Glutamatergic neuron (in vitro differentiated cells): ENCODE results near the gene PDE8B. TPM values are rescaled to one million over a fixed set of nuclear protein-coding genes. Genes with fewer than 3 reads are reported as not detected.

Source experiments
- DNase-seq: peaks from one replicate; pipeline ENCODE4 v3.0.0; 2022
- H3K27ac Mint-ChIP-seq: one replicate; pipeline ENCODE4 v1.8.0; 2020; ENCODE audit warnings: mild to moderate bottlenecking, mixed read lengths, inconsistent platforms; ENCODE audit not compliant: unreplicated experiment
- H3K27me3 Mint-ChIP-seq: one replicate; pipeline ENCODE4 v1.8.0; 2020; ENCODE audit warnings: mild to moderate bottlenecking, moderate library complexity, mixed read lengths, inconsistent platforms; ENCODE audit not compliant: unreplicated experiment
- H3K36me3 Mint-ChIP-seq: one replicate; pipeline ENCODE4 v1.8.0; 2020; ENCODE audit warnings: mild to moderate bottlenecking, mixed read lengths, inconsistent platforms; ENCODE audit not compliant: unreplicated experiment
- H3K4me1 Mint-ChIP-seq: one replicate; pipeline ENCODE4 v1.8.0; 2020; ENCODE audit warnings: mild to moderate bottlenecking, low read depth, mixed read lengths, inconsistent platforms; ENCODE audit not compliant: unreplicated experiment
- H3K4me3 Mint-ChIP-seq: one replicate; pipeline ENCODE4 v1.8.0; 2020; ENCODE audit warnings: mild to moderate bottlenecking, mixed read lengths, inconsistent platforms; ENCODE audit not compliant: unreplicated experiment
- H3K9me3 Mint-ChIP-seq: one replicate; pipeline ENCODE4 v1.8.0; 2020; ENCODE audit warnings: mild to moderate bottlenecking, moderate library complexity, mixed read lengths, inconsistent platforms; ENCODE audit not compliant: unreplicated experiment
- total RNA-seq: library from RNA; stranded (reverse); fragmentation: NEBNext Ultra II Directional; extraction: Animal tissue kit (Norgen Biotek cat#: 25700); gene quantifications from one replicate; pipeline ENCODE4 v1.2.1, GENCODE V29; 2021; ENCODE audit not compliant: unreplicated experiment
- TF ChIP-seq, protein P1 (sequence below): fragments of 200-600 bp; sonication (generic); IDR thresholded peaks from one replicate; pipeline ENCODE4 v1.5.0; 2021; ENCODE audit not compliant: partially characterized antibody, unreplicated experiment

PDE8B gene
- total RNA-seq, 1 donor from 2014 or later = 1.1 TPM

DNA sequence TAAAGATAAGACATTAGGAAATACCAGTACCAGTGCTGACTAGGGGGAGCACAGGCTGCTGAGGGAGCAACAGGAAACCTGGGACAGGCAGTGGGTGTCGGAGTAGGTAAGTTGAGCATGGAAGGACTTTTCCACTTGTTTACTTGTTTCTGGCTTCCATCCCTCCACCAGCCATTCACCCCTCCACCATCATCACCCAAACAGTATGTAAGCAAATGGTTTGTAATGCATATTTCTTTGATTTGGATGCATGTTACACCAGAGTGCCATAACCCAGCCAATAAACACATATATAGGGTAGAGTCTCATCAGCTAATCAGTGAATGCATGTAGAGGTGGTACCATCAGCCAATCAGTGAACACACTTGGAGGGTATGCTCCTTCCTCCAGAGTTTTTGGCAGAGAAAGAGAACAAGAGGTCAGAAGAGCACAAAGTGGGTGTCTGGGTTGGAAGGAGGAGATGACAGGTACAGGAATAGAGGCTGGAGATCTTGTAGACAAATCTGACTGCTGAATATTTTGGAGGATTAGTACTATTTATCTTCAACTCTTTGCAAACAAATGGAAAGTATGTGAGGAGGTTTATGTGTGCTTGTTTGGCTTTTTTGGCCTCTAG lies 37.7 kb upstream of the PDE8B start:
- H3K4me1 Mint-ChIP-seq = no peaks in the 10 kb centered on the region
- TF ChIP-seq, protein P1, sequence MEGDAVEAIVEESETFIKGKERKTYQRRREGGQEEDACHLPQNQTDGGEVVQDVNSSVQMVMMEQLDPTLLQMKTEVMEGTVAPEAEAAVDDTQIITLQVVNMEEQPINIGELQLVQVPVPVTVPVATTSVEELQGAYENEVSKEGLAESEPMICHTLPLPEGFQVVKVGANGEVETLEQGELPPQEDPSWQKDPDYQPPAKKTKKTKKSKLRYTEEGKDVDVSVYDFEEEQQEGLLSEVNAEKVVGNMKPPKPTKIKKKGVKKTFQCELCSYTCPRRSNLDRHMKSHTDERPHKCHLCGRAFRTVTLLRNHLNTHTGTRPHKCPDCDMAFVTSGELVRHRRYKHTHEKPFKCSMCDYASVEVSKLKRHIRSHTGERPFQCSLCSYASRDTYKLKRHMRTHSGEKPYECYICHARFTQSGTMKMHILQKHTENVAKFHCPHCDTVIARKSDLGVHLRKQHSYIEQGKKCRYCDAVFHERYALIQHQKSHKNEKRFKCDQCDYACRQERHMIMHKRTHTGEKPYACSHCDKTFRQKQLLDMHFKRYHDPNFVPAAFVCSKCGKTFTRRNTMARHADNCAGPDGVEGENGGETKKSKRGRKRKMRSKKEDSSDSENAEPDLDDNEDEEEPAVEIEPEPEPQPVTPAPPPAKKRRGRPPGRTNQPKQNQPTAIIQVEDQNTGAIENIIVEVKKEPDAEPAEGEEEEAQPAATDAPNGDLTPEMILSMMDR = no peak
- H3K27me3 Mint-ChIP-seq = peaks cover under 1% of the 10 kb centered on the region

DNA sequence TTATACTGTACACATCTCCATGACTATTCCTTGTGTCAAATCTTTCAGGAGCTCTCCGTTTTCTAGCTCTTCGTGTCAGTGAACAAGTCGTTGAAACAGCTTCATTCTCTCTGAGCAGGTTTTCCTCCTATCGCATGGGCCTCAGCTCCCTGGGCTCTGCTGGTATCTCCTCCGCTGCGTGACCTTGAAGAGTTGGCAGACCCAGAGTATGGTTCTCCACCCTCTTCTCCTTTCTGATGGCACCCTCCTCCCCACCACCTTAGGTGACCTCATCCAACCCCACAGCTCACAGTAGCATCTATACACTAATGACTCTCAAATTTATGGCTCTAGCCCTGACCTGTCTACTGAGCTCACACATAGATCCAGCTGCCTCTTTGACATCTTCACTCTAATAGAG lies 36.0 kb upstream of the PDE8B start:
- Mint-ChIP-seq H3K4me1 (no peaks in the 10 kb centered on the region), H3K9me3 (no peaks in the 10 kb centered on the region), H3K27ac (no peak overlapping the region), H3K4me3 (no peak overlapping the region), H3K27me3 (peaks cover 2% of the 10 kb centered on the region), H3K36me3 (no peaks in the 10 kb centered on the region)
- no peak for DNase-seq
- TF ChIP-seq, protein P1 = no peak

More for the DNA sequence above, 37.7 kb upstream of the PDE8B start:
- no peaks in the 10 kb centered on the region for H3K36me3 Mint-ChIP-seq
- H3K4me3 Mint-ChIP-seq = no peak overlapping the region
- DNase-seq = no peak
- H3K9me3 Mint-ChIP-seq = no peaks in the 10 kb centered on the region
- no peak overlapping the region for H3K27ac Mint-ChIP-seq

DNA sequence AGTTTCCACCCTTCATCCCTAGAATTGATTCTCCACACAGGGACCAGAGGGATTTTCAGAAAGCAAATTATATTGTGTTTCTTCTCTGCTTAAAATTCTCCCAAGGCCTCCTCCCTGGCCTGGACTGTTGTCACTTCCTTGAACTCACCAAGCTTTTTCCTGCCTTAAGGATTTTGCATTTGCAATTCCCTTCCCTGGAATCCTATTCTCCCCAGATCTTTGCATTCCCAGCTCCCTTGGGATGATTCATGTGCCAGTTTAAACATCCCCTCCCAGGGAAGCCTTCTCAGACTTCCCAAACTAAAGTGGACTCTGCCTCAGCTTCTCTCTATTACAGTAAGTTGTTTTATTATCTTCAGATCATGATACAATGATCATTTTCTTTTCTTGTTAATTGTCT lies 35.2 kb upstream of the PDE8B start:
- TF ChIP-seq, protein P1 = no peak
- Mint-ChIP-seq H3K27me3 (peaks cover 6% of the 10 kb centered on the region), H3K36me3 (no peaks in the 10 kb centered on the region), H3K4me3 (no peak overlapping the region), H3K9me3 (no peaks in the 10 kb centered on the region), H3K27ac (no peak overlapping the region), H3K4me1 (no peaks in the 10 kb centered on the region)
- no peak for DNase-seq

DNA sequence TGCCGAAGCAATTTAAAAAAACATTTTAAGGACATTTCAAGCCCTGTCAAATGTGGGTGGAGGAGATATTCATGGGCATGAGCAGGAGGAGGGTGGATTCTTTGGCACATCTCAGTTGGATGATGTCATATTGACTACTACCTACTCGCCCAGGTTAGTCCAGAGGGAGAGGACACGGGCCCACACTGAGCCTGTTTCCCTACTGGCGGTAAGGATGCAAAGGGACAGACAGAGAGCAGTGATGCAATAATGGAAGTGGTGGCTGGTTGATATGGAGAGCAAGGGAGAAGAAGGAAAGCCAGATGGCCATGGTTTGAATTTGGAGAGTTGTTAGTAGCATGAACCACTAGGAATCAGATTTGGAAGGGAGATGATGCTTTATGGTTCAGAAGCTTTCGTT lies 34.1 kb upstream of the PDE8B start:
- Mint-ChIP-seq H3K36me3 (no peaks in the 10 kb centered on the region), H3K27me3 (peaks cover 6% of the 10 kb centered on the region), H3K4me1 (no peaks in the 10 kb centered on the region), H3K4me3 (no peak overlapping the region), H3K27ac (no peak overlapping the region), H3K9me3 (no peaks in the 10 kb centered on the region)
- no peak for DNase-seq
- TF ChIP-seq, protein P1 = no peak

DNA sequence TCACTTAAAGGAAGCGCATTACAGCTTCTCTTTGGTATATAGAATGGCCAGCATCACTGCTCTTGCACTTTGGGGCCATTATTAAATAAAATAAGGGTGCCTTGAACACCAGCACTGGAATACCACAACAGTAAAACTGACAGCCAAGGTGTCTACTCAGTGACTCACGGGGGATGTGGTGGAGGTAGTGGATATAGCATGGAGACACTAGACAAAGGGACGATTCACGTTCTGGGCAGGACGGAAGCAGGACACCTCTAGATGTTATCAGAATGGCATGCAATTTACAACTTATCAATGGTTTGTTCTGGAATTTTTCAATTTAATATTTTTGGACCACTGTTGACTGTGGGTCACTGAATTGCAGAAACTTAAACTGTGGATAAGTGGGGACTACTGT lies 32.9 kb upstream of the PDE8B start:
- no peak overlapping the region for H3K27ac Mint-ChIP-seq
- TF ChIP-seq, protein P1 = no peak

More for the DNA sequence above, 32.9 kb upstream of the PDE8B start:
- no peaks in the 10 kb centered on the region for H3K36me3 Mint-ChIP-seq
- no peaks in the 10 kb centered on the region for H3K9me3 Mint-ChIP-seq
- no peak for DNase-seq
- H3K4me3 Mint-ChIP-seq = no peak overlapping the region
- peaks cover 15% of the 10 kb centered on the region for H3K27me3 Mint-ChIP-seq
- H3K4me1 Mint-ChIP-seq = no peaks in the 10 kb centered on the region
